GM20000 (cell line): ENCODE data around the gene BMX.

Experiments
- DNase-seq: peaks from one replicate; pipeline ENCODE4 v3.0.0; 2012; ENCODE audit warnings: low spot score
- TF ChIP-seq, protein P1 (sequence below): IDR thresholded peaks from 2 replicates; pipeline ENCODE4 v1.5.1; 2012; ENCODE audit warnings: mild to moderate bottlenecking, control low read depth; ENCODE audit errors: extremely low read depth, missing control alignments

The BMX gene

GRCh38 chrX:15492469-15492868, 8.1 kb upstream of the BMX start:
- DNase-seq: no peak
- TF ChIP-seq, protein P1, sequence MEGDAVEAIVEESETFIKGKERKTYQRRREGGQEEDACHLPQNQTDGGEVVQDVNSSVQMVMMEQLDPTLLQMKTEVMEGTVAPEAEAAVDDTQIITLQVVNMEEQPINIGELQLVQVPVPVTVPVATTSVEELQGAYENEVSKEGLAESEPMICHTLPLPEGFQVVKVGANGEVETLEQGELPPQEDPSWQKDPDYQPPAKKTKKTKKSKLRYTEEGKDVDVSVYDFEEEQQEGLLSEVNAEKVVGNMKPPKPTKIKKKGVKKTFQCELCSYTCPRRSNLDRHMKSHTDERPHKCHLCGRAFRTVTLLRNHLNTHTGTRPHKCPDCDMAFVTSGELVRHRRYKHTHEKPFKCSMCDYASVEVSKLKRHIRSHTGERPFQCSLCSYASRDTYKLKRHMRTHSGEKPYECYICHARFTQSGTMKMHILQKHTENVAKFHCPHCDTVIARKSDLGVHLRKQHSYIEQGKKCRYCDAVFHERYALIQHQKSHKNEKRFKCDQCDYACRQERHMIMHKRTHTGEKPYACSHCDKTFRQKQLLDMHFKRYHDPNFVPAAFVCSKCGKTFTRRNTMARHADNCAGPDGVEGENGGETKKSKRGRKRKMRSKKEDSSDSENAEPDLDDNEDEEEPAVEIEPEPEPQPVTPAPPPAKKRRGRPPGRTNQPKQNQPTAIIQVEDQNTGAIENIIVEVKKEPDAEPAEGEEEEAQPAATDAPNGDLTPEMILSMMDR: no peak

GRCh38 chrX:15493118-15493962, 7.3 kb upstream of the BMX start, which contains the start of gene PIR:
PIR (minus strand) TSS chrX:15493333; CDS start chrX:15491257, 2,076 bp downstream.
- peak; percentile 69 for DNase-seq
- TF ChIP-seq, protein P1: peak; percentile 39

- TF ChIP-seq, protein P1: no peak
- no peak for DNase-seq
Observed at GRCh38 chrX:15495801-15496200, 4.8 kb upstream of the BMX start.

GRCh38 chrX:15496824-15497223, 3.8 kb upstream of the BMX start:
- DNase-seq: no peak
- TF ChIP-seq, protein P1: no peak

DNA sequence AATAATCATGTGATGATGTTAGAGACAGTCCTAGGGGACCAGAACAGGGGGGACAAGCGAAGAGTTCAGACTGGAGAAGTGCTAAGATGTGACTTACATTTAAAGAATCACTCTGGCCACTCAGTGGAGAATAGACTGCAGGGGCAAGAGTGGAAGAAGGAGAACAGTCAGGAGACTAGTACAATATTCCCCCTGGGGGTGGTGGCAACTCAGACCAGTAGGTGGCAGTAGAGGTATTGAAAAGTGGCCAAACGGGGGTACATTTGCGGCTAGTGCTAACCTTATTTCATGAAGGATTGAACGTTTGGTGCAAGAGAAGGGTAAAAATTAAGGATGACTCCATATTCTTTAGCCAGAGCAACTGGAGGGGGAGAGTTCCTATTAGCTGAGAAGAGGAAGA, 2.7 kb upstream of the BMX start:
- peak; percentile 44 for DNase-seq
- TF ChIP-seq, protein P1: peak; percentile 34

DNA sequence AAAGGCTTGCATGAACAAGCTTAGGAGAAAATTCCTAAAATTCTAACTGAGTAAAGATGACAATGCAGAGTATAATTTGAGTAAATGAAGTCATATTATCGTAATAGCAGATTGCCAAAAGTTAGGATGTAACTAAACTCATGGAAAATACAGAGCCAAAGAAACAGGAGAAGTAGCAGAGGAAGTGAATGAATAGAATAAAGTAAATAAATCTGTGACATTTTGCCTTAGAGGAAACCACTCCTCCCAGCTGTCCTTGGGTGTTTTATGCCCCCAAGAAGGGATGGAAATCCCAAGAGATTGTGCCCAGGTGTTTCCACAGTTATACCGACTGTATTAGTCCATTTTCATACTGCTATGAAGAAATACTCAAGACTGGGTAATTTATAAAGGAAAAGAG, 1.9 kb upstream of the BMX start:
- TF ChIP-seq, protein P1: no peak
- DNase-seq: no peak

DNA sequence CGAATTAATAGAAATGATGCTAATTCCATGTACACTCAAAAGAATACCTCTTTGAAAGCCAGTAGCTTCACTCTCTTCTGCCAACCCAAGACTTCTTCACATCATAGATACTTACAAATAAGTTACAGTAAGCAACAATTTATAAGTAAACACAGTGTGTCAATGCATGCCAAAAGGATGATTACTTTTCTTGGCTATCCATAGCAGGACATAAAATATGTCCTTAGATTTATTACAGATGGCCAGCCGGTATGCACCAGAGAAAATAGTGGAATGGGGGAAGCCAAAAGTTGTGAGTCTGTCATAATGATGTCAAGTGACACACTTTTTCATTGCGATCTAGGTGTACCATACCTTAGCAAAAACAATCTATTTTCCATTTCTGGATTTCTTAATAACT, 631 bp upstream of the BMX start:
- TF ChIP-seq, protein P1: no peak
- no peak for DNase-seq
